ENCODE results near the gene GFI1B.

- TF ChIP-seq, protein P1, sequence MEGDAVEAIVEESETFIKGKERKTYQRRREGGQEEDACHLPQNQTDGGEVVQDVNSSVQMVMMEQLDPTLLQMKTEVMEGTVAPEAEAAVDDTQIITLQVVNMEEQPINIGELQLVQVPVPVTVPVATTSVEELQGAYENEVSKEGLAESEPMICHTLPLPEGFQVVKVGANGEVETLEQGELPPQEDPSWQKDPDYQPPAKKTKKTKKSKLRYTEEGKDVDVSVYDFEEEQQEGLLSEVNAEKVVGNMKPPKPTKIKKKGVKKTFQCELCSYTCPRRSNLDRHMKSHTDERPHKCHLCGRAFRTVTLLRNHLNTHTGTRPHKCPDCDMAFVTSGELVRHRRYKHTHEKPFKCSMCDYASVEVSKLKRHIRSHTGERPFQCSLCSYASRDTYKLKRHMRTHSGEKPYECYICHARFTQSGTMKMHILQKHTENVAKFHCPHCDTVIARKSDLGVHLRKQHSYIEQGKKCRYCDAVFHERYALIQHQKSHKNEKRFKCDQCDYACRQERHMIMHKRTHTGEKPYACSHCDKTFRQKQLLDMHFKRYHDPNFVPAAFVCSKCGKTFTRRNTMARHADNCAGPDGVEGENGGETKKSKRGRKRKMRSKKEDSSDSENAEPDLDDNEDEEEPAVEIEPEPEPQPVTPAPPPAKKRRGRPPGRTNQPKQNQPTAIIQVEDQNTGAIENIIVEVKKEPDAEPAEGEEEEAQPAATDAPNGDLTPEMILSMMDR (IDR thresholded peaks at IDR 0.05; ENCODE audit: low read depth, low read length) = no peak
- TF ChIP-seq POLR2A (IDR thresholded peaks at IDR 0.05; ENCODE audit: extremely low read depth, insufficient read length) (no peak), MYC (IDR thresholded peaks at IDR 0.05; ENCODE audit: low read depth, low read length) (no peak)
Measured at GRCh38 chr9:132955123-132955522, 23.4 kb upstream of the GFI1B start.

Measured in NB4 (cell line).